ENCODE data around the gene CLIP2. TPM values are rescaled to one million over a fixed set of nuclear protein-coding genes. Genes with fewer than 3 reads are reported as not detected.

The CLIP2 gene
- total RNA-seq, 1 donor = 31.9 TPM

DNA sequence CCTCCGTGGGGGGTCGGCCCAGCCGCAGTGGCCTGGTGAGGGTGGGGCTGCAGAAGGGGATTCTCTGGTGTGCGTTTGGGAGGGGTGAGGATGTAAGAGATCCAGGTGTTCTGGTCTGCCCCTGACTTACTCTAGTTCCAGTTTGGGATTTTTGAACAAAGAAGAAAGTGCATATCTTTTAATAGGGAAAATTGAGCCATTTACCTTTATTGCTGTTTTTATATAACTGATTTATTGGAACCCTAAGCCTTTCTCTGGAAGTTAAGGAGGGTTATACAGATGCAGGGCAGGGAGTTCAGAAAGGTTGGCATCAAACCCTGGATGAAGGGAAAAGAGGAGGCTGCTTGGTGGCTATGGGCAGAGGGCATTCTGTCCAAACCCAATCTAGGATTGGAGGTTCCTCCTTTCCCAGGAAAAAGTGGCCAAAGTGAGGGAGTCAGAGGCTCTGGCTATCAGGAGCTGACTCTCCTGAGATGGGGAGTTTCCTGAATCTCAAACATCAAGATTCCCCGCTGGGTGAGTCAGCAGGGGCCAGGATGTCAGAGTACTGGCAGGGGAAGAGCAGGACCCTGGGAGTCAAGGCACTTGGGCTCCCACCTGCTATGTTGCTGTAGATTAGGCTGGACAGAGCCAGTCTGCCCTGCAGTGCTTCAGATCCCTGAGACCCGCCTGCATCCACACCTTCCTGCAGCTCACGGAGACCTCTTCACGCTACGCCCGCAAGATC, 67.5 kb downstream of the CLIP2 start:
- DNase-seq (ENCODE audit: low read depth) = no peak
- no peak overlapping the region for H3K4me3 ChIP-seq (ENCODE audit: low read depth, low read length)
- TF ChIP-seq, protein P1, sequence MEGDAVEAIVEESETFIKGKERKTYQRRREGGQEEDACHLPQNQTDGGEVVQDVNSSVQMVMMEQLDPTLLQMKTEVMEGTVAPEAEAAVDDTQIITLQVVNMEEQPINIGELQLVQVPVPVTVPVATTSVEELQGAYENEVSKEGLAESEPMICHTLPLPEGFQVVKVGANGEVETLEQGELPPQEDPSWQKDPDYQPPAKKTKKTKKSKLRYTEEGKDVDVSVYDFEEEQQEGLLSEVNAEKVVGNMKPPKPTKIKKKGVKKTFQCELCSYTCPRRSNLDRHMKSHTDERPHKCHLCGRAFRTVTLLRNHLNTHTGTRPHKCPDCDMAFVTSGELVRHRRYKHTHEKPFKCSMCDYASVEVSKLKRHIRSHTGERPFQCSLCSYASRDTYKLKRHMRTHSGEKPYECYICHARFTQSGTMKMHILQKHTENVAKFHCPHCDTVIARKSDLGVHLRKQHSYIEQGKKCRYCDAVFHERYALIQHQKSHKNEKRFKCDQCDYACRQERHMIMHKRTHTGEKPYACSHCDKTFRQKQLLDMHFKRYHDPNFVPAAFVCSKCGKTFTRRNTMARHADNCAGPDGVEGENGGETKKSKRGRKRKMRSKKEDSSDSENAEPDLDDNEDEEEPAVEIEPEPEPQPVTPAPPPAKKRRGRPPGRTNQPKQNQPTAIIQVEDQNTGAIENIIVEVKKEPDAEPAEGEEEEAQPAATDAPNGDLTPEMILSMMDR (IDR thresholded peaks at IDR 0.05; ENCODE audit: insufficient read depth, low read length) = no peak

GRCh38 chr7:74360008-74360407, 70.8 kb downstream of the CLIP2 start:
- H3K4me3 ChIP-seq (ENCODE audit: low read depth, low read length) = no peak overlapping the region
- TF ChIP-seq, protein P1 (IDR thresholded peaks at IDR 0.05; ENCODE audit: insufficient read depth, low read length) = no peak
- no peak for DNase-seq (ENCODE audit: low read depth)

DNA sequence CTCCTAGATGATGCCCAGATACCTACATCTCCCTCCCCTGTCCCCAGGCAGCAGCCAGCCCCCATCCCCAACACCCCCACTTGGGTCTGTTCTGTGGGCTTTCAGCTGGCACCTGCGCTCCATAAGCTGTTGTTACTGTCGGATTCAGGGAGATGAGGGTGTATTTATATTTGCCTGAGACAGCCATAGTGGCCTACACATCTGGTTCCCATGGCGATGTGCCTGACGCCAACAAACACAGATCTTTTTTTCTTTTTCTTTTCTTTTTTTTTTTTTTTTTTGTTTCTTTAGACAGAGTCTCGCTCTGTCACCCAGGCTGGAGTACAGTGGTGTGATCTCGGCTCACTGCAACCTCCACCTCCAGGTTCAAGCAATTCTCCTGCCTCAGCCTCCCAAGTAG, 73.1 kb downstream of the CLIP2 start:
- no peak for DNase-seq (ENCODE audit: low read depth)
- no peak overlapping the region for H3K4me3 ChIP-seq (ENCODE audit: low read depth, low read length)
- TF ChIP-seq, protein P1 (IDR thresholded peaks at IDR 0.05; ENCODE audit: insufficient read depth, low read length) = no peak

DNA sequence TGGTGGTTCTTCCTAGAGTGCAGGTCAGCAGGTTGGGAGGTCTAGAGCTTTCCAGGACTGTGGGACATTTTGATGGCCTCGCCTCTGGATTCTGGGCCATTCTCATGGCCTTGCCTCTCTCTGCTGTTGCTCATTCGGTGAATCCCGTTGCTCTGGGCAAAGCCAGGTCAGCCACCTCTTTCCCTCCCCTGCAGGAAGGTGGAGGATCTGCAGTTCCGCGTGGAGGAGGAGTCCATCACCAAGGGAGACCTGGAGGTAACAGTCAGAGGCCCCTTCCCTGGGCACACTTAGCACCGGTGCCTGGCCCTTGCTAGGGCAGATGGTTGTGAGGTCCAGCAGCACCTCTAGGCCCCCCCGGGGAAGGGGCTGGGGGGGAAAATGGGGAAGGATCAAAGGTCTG, 74.9 kb downstream of the CLIP2 start:
- H3K4me3 ChIP-seq (ENCODE audit: low read depth, low read length) = no peak overlapping the region
- no peak for DNase-seq (ENCODE audit: low read depth)
- TF ChIP-seq, protein P1 (IDR thresholded peaks at IDR 0.05; ENCODE audit: insufficient read depth, low read length) = peak; percentile 15

- TF ChIP-seq, protein P1 (IDR thresholded peaks at IDR 0.05; ENCODE audit: insufficient read depth, low read length) = no peak
- DNase-seq (ENCODE audit: low read depth) = peak; percentile 21
- no peak overlapping the region for H3K4me3 ChIP-seq (ENCODE audit: low read depth, low read length)
These were observed 76.3 kb downstream of the CLIP2 start for GRCh38 chr7:74365322-74366022.

GRCh38 chr7:74371381-74372341, 82.5 kb downstream of the CLIP2 start:
- no peak for DNase-seq (ENCODE audit: low read depth)
- TF ChIP-seq, protein P1 (IDR thresholded peaks at IDR 0.05; ENCODE audit: insufficient read depth, low read length) = no peak
- H3K4me3 ChIP-seq (ENCODE audit: low read depth, low read length) = no peak overlapping the region

Data from fibroblast of the aortic adventitia (primary cell).